Sciatic nerve (tissue), 2 donors: ENCODE data around the gene EFHC1. TPM values are rescaled to one million over a fixed set of nuclear protein-coding genes. Genes with fewer than 3 reads are reported as not detected.

Experiments
- ATAC-seq: fragments of 200-7000 bp; cut with Tn5 transposase; one replicate; pipeline ENCODE4 v1.9.1; 2020; ENCODE audit warnings: mild to moderate bottlenecking, moderate library complexity
- DNase-seq: peaks from one replicate; pipeline ENCODE4 v3.0.0-alpha.2; 2020; ENCODE audit warnings: low spot score
- intact Hi-C: fragments of 100-400 bp; cut with DNase I; formaldehyde crosslinking; loops from one replicate; pipeline ENCODE4 v1.14.2; 2022
- total RNA-seq: library from RNA; stranded (reverse); fragmentation: NEBNext Ultra II Directional; extraction: Animal tissue kit (Norgen Biotek cat#: 25700); gene quantifications from one replicate; pipeline ENCODE4 v1.2.1, GENCODE V29; 2021
- donor health status: DM: no; HTN: no; CAD: no.
- donor health status: DM: no; HTN: no; CAD: no.

The EFHC1 gene
- total RNA-seq, 1 donor from 2014 or later = 38.7 TPM

GRCh38 chr6:52497652-52498408, 77.7 kb downstream of the EFHC1 start:
- ATAC-seq (peak; percentile 47), DNase-seq (no peak)
- intact Hi-C loops = no loop called here

GRCh38 chr6:52498538-52499017, 78.4 kb downstream of the EFHC1 start:
- peak; percentile 5 for ATAC-seq
- intact Hi-C loops = no loop called here

GRCh38 chr6:52499026-52499425, 78.9 kb downstream of the EFHC1 start:
- peak; percentile 29 for ATAC-seq
- DNase-seq = no peak
- intact Hi-C loops = no loop called here

More at GRCh38 chr6:52498538-52499017, 78.4 kb downstream of the EFHC1 start:
- DNase-seq = no peak

GRCh38 chr6:52499681-52500236, 79.6 kb downstream of the EFHC1 start:
- DNase-seq = no peak
- intact Hi-C loops = no loop called here
- ATAC-seq = no peak

GRCh38 chr6:52500238-52501129, 80.3 kb downstream of the EFHC1 start:
- no peak for DNase-seq
- intact Hi-C loops = no loop called here
- no peak for ATAC-seq

GRCh38 chr6:52502306-52503029, 82.3 kb downstream of the EFHC1 start:
- intact Hi-C loops = no loop called here

GRCh38 chr6:52503323-52503747, 83.2 kb downstream of the EFHC1 start:
- no peak for DNase-seq
- intact Hi-C loops = no loop called here
- ATAC-seq = no peak

More at GRCh38 chr6:52502306-52503029, 82.3 kb downstream of the EFHC1 start:
- no peak for ATAC-seq
- no peak for DNase-seq

GRCh38 chr6:52503851-52504781, 84.0 kb downstream of the EFHC1 start:
- DNase-seq = peak; percentile 73
- ATAC-seq = peak; percentile 64
- intact Hi-C loops = no loop called here

- DNase-seq (no peak), ATAC-seq (peak; percentile 4)
- intact Hi-C loops = no loop called here
These were observed 84.6 kb downstream of the EFHC1 start for GRCh38 chr6:52504782-52505136.

GRCh38 chr6:52505726-52506409, 85.7 kb downstream of the EFHC1 start:
- intact Hi-C loops = no loop called here
- no peak for DNase-seq
- ATAC-seq = no peak

- ATAC-seq = no peak
These were observed 86.3 kb downstream of the EFHC1 start for GRCh38 chr6:52506476-52506875.

GRCh38 chr6:52507557-52508260, 87.6 kb downstream of the EFHC1 start:
- intact Hi-C loops = no loop called here
- DNase-seq (no peak), ATAC-seq (peak; percentile 21)

More at GRCh38 chr6:52506476-52506875, 86.3 kb downstream of the EFHC1 start:
- no peak for DNase-seq
- intact Hi-C loops = no loop called here

GRCh38 chr6:52508261-52508739, 88.2 kb downstream of the EFHC1 start:
- intact Hi-C loops = no loop called here
- no peak for DNase-seq
- ATAC-seq = no peak

- DNase-seq (no peak), ATAC-seq (no peak)
- intact Hi-C loops = loop anchor here (10.0 kb wide), 1 partner anchor 65 kb away; the partner anchor contains the start of gene TRAM2
These were observed 89.4 kb downstream of the EFHC1 start for GRCh38 chr6:52509281-52510212.

GRCh38 chr6:52510213-52510562, 90.0 kb downstream of the EFHC1 start:
- no peak for ATAC-seq
- intact Hi-C loops = loop anchor here (10.0 kb wide), 1 partner anchor 65 kb away; the partner anchor contains the start of gene TRAM2
- DNase-seq = no peak
